ENCODE data around the gene CALHM5.

GRCh38 chr6:116556814-116557415 is 45.5 kb downstream of the CALHM5 start:
- TF ChIP-seq JUND (IDR thresholded peaks at IDR 0.05; ENCODE audit: borderline replicate concordance, low read depth, low read length) (no peak), JUND (tag; IDR thresholded peaks at IDR 0.05; ENCODE audit: borderline replicate concordance, low read depth, low read length) (no peak)
- TF ChIP-seq, protein P1, sequence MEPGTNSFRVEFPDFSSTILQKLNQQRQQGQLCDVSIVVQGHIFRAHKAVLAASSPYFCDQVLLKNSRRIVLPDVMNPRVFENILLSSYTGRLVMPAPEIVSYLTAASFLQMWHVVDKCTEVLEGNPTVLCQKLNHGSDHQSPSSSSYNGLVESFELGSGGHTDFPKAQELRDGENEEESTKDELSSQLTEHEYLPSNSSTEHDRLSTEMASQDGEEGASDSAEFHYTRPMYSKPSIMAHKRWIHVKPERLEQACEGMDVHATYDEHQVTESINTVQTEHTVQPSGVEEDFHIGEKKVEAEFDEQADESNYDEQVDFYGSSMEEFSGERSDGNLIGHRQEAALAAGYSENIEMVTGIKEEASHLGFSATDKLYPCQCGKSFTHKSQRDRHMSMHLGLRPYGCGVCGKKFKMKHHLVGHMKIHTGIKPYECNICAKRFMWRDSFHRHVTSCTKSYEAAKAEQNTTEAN (CRISPR knock-in tag; IDR thresholded peaks at IDR 0.05): no peak
